Colonic mucosa (tissue), 4 donors: ENCODE data around the gene NIPBL. TPM values are rescaled to one million over a fixed set of nuclear protein-coding genes. Genes with fewer than 3 reads are reported as not detected.

ENCODE experiments used
- DNase-seq: peaks from one replicate; pipeline ENCODE4 v3.0.0-alpha.2; 2020
- H3K27ac ChIP-seq: fragments of 200-600 bp; one replicate; pipeline ENCODE4 v1.8.0; 2021
- H3K27me3 ChIP-seq: fragments of 200-600 bp; one replicate; pipeline ENCODE4 v1.8.0; 2021
- H3K36me3 ChIP-seq: fragments of 200-600 bp; one replicate; pipeline ENCODE4 v1.8.0; 2021
- H3K4me1 ChIP-seq: fragments of 200-600 bp; one replicate; pipeline ENCODE4 v1.8.0; 2021; ENCODE audit warnings: mild to moderate bottlenecking
- H3K4me3 ChIP-seq: fragments of 200-600 bp; one replicate; pipeline ENCODE4 v1.8.0; 2021
- H3K9ac ChIP-seq, 2 donors: one replicate each; pipeline ENCODE4 v1.7.0; 2013; ENCODE audit warnings: control low read depth in 2 of 2, low read depth in 2 of 2, low read length in 2 of 2
- H3K9me3 ChIP-seq: fragments of 200-600 bp; one replicate; pipeline ENCODE4 v1.8.0; 2021
- CTCF ChIP-seq: fragments of 200-600 bp; IDR thresholded peaks from one replicate; pipeline ENCODE4 v1.8.0; 2022; ENCODE audit warnings: antibody characterized with exemption, mild to moderate bottlenecking
- intact Hi-C: fragments of 100-400 bp; cut with DNase I; formaldehyde crosslinking; loops from one replicate; pipeline ENCODE4 v1.14.1; 2022
- total RNA-seq, 2 donors: library from RNA; stranded (reverse); fragmentation: NEBNext Ultra II Directional in 1 of 2; extraction: Animal tissue kit (Norgen Biotek cat#: 25700) in 1 of 2; gene quantifications; one replicate each; pipeline ENCODE4 v1.2.1, GENCODE V29; 2021
- donor health status: healthy.
- donor health status: DM: no; HTN: no; CAD: no.
- donor health status: DM: no; HTN: no; CAD: no.

Gene NIPBL
- total RNA-seq, 2 donors from 2014 or later = 47.6 to 59.2 TPM

GRCh38 chr5:36919650-36920049, 43.1 kb downstream of the NIPBL start:
- intact Hi-C loops = no loop called here
- DNase-seq = no peak
- H3K4me1 ChIP-seq = no peaks in the 10 kb centered on the region
- H3K27ac ChIP-seq = no peak overlapping the region
- no peaks in the 10 kb centered on the region for H3K36me3 ChIP-seq
- H3K9ac ChIP-seq = no peak overlapping the region
- H3K4me3 ChIP-seq = no peak overlapping the region
- no peaks in the 10 kb centered on the region for H3K9me3 ChIP-seq
- TF ChIP-seq CTCF = no peak
- no peaks in the 10 kb centered on the region for H3K27me3 ChIP-seq

- Histone ChIP-seq H3K27me3 (no peaks in the 10 kb centered on the region), H3K27ac (no peak overlapping the region), H3K9ac (no peak overlapping the region), H3K36me3 (no peaks in the 10 kb centered on the region), H3K9me3 (no peaks in the 10 kb centered on the region), H3K4me1 (no peaks in the 10 kb centered on the region), H3K4me3 (no peak overlapping the region)
- intact Hi-C loops = no loop called here
- DNase-seq = no peak
- TF ChIP-seq CTCF = no peak
Observed at GRCh38 chr5:36928947-36929346, 52.4 kb downstream of the NIPBL start.

GRCh38 chr5:36929438-36929837, 52.9 kb downstream of the NIPBL start:
- Histone ChIP-seq H3K36me3 (no peaks in the 10 kb centered on the region), H3K27ac (no peak overlapping the region), H3K4me3 (no peak overlapping the region), H3K27me3 (no peaks in the 10 kb centered on the region), H3K9ac (no peak overlapping the region), H3K4me1 (no peaks in the 10 kb centered on the region), H3K9me3 (no peaks in the 10 kb centered on the region)
- intact Hi-C loops = no loop called here
- DNase-seq = no peak
- TF ChIP-seq CTCF = no peak

DNA sequence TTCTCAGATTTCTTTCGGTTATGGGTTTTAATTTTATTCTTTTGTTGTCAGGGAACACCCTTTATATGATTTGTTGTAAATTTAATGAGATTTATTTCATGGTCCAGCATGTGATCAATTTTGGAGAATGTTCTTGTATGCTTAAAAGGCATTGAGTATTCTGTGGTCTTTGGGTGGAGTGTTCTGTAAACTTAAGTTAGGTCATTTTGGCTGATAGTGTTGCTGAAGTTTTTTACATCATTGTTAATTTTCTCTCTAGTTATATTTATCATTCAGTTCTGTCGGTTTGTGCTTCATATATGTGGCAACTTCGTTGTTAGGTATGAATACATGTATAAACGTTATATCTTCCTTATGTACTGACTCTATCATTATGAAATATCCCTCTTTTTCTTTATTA, 55.5 kb downstream of the NIPBL start:
- intact Hi-C loops = no loop called here
- H3K4me1 ChIP-seq = no peaks in the 10 kb centered on the region

GRCh38 chr5:36932699-36933098, 56.1 kb downstream of the NIPBL start:
- Histone ChIP-seq H3K4me1 (no peaks in the 10 kb centered on the region), H3K9ac (no peak overlapping the region), H3K27ac (no peak overlapping the region), H3K36me3 (no peaks in the 10 kb centered on the region), H3K4me3 (no peak overlapping the region), H3K9me3 (no peaks in the 10 kb centered on the region), H3K27me3 (no peaks in the 10 kb centered on the region)
- no peak for DNase-seq
- intact Hi-C loops = no loop called here
- no peak for TF ChIP-seq CTCF

More for the DNA sequence above, 55.5 kb downstream of the NIPBL start:
- TF ChIP-seq CTCF = no peak
- Histone ChIP-seq H3K36me3 (no peaks in the 10 kb centered on the region), H3K4me3 (no peak overlapping the region), H3K9ac (no peak overlapping the region), H3K27me3 (no peaks in the 10 kb centered on the region), H3K27ac (no peak overlapping the region), H3K9me3 (no peaks in the 10 kb centered on the region)
- no peak for DNase-seq
